GM12874 (cell line): Measurements from ENCODE around the gene ESYT1.

Experiments used
- TF ChIP-seq, protein P1 (sequence below): IDR thresholded peaks from 2 replicates; pipeline ENCODE4 v1.5.1; 2011; ENCODE audit warnings: low read depth, mild to moderate bottlenecking, control low read depth, low read length, moderate library complexity; ENCODE audit not compliant: insufficient read depth

ESYT1 gene

DNA sequence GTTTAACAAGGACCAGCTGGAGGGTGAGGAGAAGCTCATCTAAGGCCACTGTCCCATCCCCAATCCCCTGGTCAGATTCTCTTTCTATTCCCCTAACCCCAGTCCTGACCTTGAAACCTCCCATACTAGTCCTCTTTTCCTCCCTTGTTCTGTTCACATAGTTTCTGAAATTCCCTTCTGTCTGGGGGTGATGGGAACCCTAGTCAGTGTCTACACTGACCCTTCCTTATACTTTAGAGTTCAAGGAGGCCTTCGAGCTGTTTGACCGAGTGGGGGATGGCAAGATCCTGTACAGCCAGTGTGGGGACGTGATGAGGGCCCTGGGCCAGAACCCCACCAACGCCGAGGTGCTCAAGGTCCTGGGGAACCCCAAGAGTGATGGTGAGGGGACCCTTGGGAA, 26.8 kb downstream of the ESYT1 start:
- TF ChIP-seq, protein P1, sequence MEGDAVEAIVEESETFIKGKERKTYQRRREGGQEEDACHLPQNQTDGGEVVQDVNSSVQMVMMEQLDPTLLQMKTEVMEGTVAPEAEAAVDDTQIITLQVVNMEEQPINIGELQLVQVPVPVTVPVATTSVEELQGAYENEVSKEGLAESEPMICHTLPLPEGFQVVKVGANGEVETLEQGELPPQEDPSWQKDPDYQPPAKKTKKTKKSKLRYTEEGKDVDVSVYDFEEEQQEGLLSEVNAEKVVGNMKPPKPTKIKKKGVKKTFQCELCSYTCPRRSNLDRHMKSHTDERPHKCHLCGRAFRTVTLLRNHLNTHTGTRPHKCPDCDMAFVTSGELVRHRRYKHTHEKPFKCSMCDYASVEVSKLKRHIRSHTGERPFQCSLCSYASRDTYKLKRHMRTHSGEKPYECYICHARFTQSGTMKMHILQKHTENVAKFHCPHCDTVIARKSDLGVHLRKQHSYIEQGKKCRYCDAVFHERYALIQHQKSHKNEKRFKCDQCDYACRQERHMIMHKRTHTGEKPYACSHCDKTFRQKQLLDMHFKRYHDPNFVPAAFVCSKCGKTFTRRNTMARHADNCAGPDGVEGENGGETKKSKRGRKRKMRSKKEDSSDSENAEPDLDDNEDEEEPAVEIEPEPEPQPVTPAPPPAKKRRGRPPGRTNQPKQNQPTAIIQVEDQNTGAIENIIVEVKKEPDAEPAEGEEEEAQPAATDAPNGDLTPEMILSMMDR: no peak

DNA sequence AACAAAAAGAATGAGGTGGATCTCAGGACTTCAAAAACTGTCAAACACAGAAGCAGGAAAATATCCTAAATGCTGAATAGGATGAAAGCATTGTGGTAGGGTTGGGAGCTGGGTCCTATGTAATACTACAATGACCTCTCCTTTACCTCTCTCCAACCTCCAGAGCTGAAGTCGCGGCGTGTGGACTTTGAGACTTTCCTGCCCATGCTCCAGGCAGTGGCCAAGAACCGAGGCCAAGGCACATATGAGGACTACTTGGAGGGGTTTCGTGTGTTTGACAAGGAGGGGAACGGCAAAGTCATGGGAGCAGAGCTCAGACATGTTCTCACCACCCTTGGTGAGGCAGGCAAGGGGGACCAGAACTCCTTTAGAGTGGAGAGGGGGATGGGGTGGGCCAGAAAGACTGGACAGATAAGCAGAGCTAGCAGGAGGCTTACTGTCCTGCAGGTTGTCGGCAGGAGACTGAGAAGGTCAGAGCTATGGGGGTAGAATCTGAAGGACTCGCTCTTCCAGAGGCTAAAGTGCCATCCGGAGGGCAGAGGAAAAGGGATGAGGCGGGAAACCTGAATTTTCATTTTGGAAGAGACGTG, 27.3 kb downstream of the ESYT1 start:
- TF ChIP-seq, protein P1: no peak

DNA sequence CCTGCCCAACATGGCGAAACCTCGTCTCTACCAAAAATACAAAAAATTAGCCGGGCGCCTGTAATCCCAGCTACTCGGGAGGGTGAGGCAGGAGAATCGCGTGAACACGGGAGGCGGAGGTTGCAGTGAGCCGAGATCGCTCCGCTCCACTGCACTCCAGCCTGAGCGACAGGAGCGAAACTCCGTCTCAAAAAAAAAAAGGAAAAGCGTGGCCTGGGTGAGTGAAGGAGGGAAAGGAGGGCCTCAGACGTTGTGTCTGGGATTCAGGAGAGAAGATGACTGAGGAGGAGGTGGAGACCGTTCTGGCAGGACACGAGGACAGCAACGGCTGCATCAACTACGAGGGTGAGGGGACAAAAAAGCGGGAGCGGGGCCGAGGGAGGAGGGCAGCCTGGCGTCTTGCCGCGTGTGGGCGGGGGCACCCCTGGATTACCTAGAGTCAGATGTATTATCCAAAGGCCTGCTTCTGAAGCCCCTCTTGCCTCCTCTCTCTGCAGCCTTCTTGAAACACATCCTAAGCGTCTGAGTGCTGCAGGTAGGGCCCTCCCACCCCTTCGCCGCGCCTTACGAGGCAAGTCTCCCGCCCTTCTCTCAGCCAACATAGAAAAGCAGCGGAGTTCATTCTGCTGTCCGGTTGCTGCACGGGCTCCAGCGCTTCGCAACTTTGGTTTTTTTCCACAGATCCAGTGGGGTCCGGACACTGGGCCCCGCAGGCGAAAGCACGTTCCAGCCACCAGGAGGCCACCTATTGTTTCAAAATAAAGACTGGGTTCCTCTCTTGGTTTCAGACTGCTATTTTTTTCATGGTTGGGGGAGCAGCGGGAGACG, 29.3 kb downstream of the ESYT1 start:
- TF ChIP-seq, protein P1: peak; percentile 57

DNA sequence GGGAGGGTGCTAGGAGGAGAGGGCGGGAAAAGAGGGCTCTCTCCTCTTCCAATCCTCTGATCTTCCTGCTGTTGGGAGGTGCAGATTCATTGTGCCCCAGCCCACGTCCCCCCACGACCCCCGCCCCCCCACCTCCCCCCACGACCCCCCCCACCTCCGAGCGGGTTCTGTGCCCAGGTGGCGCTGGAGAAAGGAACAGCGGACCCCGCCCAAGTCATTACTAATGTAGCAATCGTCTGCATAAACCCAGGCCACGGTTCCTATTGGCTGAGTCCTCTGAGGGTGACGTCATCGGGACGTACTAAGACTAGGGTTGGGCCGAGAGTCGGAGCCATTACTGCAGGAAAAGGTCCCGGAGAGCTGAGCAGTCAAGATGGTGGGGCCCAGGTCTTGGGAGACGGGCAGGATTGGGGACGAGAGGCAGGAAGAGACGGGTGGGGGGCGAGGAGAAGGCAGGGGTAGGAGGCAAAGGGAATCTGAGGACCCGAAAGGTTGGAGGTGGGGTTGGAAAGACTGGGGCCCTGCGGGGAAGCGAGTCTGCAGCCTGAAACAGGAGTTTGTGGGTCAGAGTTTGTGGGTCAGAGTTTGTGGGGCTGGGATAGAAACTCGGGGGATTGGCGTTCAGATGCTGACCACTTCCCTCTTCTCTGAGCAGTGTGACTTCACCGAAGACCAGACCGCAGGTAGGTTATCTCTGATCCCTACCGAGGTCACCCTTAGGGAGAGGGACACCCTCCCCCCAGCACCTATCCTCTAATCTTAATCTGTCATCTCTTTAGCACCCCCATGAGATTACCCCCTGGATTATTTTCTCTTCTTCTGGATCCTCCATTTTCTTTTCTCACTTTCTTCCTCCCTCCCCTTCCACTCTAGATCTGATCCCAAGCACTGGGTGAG, 30.2 kb downstream of the ESYT1 start, which contains the start of gene MYL6:
Gene MYL6 (plus strand): TSS at position 331 of the 897 bp plus-strand sequence. CDS start 43 bp downstream, at position 374.
- TF ChIP-seq, protein P1: no peak

DNA sequence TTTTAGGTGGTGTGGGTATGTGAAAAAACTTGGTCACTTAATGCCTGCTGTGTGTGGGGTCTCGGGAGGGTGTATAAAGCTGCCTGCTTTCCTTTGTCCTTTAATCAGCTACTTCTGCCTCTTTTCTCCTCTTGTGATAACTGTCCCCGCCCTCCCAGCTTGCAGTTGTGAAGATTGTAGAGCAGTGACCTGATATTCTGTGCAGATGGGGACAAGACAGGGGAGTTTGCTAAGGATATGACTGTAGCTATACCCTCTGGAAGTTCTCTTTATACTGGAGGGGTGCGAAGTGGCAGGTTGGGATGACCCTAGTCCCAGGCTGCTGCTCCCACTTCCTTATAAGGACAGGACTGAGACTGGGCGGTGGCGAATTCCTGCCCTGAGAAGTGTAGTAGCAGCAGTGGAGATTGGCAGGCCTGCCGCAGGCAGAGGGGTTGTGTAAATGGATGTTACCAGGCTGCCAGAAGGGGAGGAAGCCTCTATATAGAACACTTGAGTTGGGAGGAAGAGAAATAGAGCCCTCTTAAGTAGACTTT, 30.9 kb downstream of the ESYT1 start:
- TF ChIP-seq, protein P1: no peak

DNA sequence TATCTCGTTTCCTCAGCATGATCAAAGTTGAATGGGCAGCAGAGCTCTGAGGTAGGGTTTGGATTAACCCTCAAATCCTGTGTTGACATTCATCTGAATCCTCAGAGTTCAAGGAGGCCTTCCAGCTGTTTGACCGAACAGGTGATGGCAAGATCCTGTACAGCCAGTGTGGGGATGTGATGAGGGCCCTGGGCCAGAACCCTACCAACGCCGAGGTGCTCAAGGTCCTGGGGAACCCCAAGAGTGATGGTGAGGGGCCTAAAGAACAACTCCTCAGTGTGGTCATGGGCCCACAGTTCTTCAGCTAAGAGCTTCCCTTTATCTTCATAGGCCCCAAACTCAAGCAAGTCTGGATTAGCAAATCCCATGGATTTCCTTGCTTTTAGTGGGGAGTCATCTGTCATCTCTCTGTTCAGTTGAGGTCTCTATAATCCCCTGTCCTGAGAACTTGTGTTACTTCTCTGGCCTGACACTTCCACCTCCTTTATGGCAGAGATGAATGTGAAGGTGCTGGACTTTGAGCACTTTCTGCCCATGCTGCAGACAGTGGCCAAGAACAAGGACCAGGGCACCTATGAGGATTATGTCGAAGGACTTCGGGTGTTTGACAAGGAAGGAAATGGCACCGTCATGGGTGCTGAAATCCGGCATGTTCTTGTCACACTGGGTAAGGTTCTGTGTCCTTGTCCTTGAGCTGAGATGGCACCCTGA, 31.6 kb downstream of the ESYT1 start:
- TF ChIP-seq, protein P1: no peak
